ENCODE measurements around the gene PRDM16.

- TF ChIP-seq POLR2AphosphoS5 (IDR thresholded peaks at IDR 0.05; ENCODE audit: low read depth) (no peak), CTCF (conservative IDR thresholded peaks at IDR 0.05; ENCODE audit: low read depth in 2 of 2) (no peak), EZH2phosphoT487 (IDR thresholded peaks at IDR 0.05; ENCODE audit: unreplicated experiment) (no peak), EZH2 (IDR thresholded peaks at IDR 0.05; ENCODE audit: low read depth, unreplicated experiment) (no peak), CREB1 (CRISPR knock-in tag; IDR thresholded peaks at IDR 0.05; ENCODE audit: low read depth) (no peak), ZNF331 (CRISPR knock-in tag; IDR thresholded peaks at IDR 0.05; ENCODE audit: low read depth) (no peak), ZNF462 (CRISPR knock-in tag; IDR thresholded peaks at IDR 0.05) (no peak), ZNF114 (CRISPR knock-in tag; IDR thresholded peaks at IDR 0.05) (no peak), REST (IDR thresholded peaks at IDR 0.05; ENCODE audit: unreplicated experiment) (no peak), JUNB (IDR thresholded peaks at IDR 0.05; ENCODE audit: unreplicated experiment) (no peak), NANOG (IDR thresholded peaks at IDR 0.05; ENCODE audit: borderline replicate concordance) (no peak), ETS1 (IDR thresholded peaks at IDR 0.05) (no peak), STAT1 (IDR thresholded peaks at IDR 0.05; ENCODE audit: unreplicated experiment) (no peak)
Measured at GRCh38 chr1:3334366-3334765, 265.4 kb downstream of the PRDM16 start.

Measured in GM23338 (cell line).